OCI-LY1 (cell line): ENCODE measurements around the gene UFD1.

Experiments
- H2AFZ ChIP-seq: fragments of 200-600 bp; sonication (generic), shearing (Covaris generic); 2 replicates; pipeline ENCODE4 v1.6.0; 2014; ENCODE audit warnings: antibody characterized with exemption, mild to moderate bottlenecking, low read length
- H3F3A ChIP-seq: fragments of 200-600 bp; sonication (generic), shearing (Covaris generic); 2 replicates; pipeline ENCODE4 v1.6.0; 2014; ENCODE audit warnings: mild to moderate bottlenecking, antibody characterized with exemption, low read length, moderate library complexity; ENCODE audit not compliant: insufficient read depth
- H3K27ac ChIP-seq: fragments of 200-600 bp; sonication (generic); 2 replicates; pipeline ENCODE4 v1.5.1; 2014; ENCODE audit warnings: low read length, mixed run types, mild to moderate bottlenecking, low read depth; ENCODE audit not compliant: poor library complexity, severe bottlenecking
- H3K27me3 ChIP-seq: fragments of 200-600 bp; sonication (generic); 2 replicates; pipeline ENCODE4 v1.6.0; 2014; ENCODE audit warnings: antibody characterized with exemption, mild to moderate bottlenecking, low read length, moderate library complexity; ENCODE audit not compliant: insufficient read depth
- H3K36me3 ChIP-seq: fragments of 200-600 bp; sonication (generic); 2 replicates; pipeline ENCODE4 v1.6.1; 2014; ENCODE audit warnings: mild to moderate bottlenecking, antibody characterized with exemption, low read length, moderate library complexity, mixed read lengths; ENCODE audit not compliant: insufficient read depth
- H3K4me1 ChIP-seq: fragments of 200-600 bp; sonication (generic); 2 replicates; pipeline ENCODE4 v1.5.1; 2014; ENCODE audit warnings: mild to moderate bottlenecking, low read length, moderate library complexity; ENCODE audit not compliant: insufficient read depth, severe bottlenecking
- H3K4me2 ChIP-seq: fragments of 200-600 bp; sonication (generic), shearing (Covaris generic); 2 replicates; pipeline ENCODE4 v1.6.1; 2014; ENCODE audit warnings: low read length
- H3K4me3 ChIP-seq: fragments of 200-600 bp; sonication (generic); 2 replicates; pipeline ENCODE4 v1.5.1; 2014; ENCODE audit warnings: low read length, low read depth, mild to moderate bottlenecking, mixed read lengths; ENCODE audit not compliant: poor library complexity, severe bottlenecking
- H3K79me2 ChIP-seq: fragments of 200-600 bp; shearing (Covaris generic); 2 replicates; pipeline ENCODE4 v1.6.1; 2016; ENCODE audit warnings: mixed run types, low read length, mixed read lengths; ENCODE audit not compliant: insufficient read depth
- H3K9ac ChIP-seq: fragments of 200-600 bp; sonication (generic), shearing (Covaris generic); 2 replicates; pipeline ENCODE4 v1.6.1; 2014; ENCODE audit warnings: mild to moderate bottlenecking, low read length, mixed read lengths
- H3K9me2 ChIP-seq: fragments of 200-600 bp; sonication (generic), shearing (Covaris generic); 2 replicates; pipeline ENCODE4 v1.6.1; 2014; ENCODE audit warnings: low read depth, mild to moderate bottlenecking, low read length, mixed read lengths
- H3K9me3 ChIP-seq: fragments of 200-600 bp; shearing (Covaris generic); 2 replicates; pipeline ENCODE4 v1.6.1; 2014; ENCODE audit warnings: low read length, mixed read lengths
- H4K20me1 ChIP-seq: fragments of 200-600 bp; sonication (generic), shearing (Covaris generic); 2 replicates; pipeline ENCODE4 v1.6.0; 2016; ENCODE audit warnings: mild to moderate bottlenecking, low read length; ENCODE audit not compliant: insufficient read depth
- CTCF ChIP-seq: fragments of 200-600 bp; sonication (generic), shearing (Covaris generic); IDR thresholded peaks from 2 replicates; pipeline ENCODE4 v1.5.1; 2017; ENCODE audit warnings: mild to moderate bottlenecking, antibody characterized with exemption, low read length, moderate library complexity, mixed read lengths
- EZH2 ChIP-seq: fragments of 200-600 bp; sonication (generic), shearing (Covaris generic); IDR thresholded peaks from 2 replicates; pipeline ENCODE4 v1.8.0; 2017; ENCODE audit warnings: borderline replicate concordance, mixed run types, mild to moderate bottlenecking, antibody characterized with exemption, low read length, moderate library complexity, mixed read lengths

UFD1 gene

DNA sequence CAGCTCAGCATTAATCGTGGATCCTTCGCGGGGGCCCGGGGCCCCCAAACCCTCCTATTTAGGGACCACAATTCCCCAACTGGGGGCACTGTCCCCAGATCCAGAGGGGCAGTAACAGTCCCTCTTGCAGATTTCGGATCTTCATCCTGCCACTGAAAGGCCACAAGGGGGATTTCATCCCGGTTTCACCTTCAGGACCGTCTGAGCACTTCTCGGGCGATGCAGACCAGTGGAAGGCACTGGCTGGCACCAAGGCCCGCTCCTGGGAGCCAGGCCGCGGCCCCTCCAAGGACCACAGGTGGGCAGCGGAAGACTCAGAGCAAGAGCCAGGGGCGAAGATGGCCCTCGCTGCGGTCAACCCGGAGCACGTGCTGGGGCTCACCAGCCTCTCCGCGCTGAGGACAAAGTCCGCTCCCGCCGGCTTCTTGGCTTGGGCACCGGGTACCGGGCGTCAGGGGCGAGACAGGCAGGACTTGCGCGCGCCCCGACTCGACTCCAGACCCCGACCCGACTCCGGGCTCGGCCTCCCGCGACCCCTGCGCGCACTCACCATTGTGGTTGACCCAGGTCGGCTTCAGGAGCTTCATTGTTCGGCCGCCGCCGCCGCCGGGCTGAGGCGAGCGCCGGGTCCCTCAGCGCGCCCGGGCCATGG, 48.0 kb downstream of the UFD1 start:
- no peak for TF ChIP-seq EZH2
- TF ChIP-seq CTCF, result peak; percentile 20; the same call in 1 of the 2 replicates
- H3K36me3 ChIP-seq, result peaks cover 27% of the 10 kb centered on the region
- H3K27ac ChIP-seq, result peak overlapping the region; percentile 63
- H3K4me2 ChIP-seq, result peak overlapping the region; percentile 86
- H2AFZ ChIP-seq, result no peak overlapping the region
- peaks cover 51% of the 10 kb centered on the region for H3K79me2 ChIP-seq
- H3K9me3 ChIP-seq, result no peaks in the 10 kb centered on the region
- H3K9ac ChIP-seq, result peak overlapping the region; percentile 90
- H3K27me3 ChIP-seq, result no peaks in the 10 kb centered on the region
- H3K4me1 ChIP-seq, result peaks cover 42% of the 10 kb centered on the region
- H3K4me3 ChIP-seq, result peak overlapping the region; percentile 93
- no peaks in the 10 kb centered on the region for H4K20me1 ChIP-seq
- no peaks in the 10 kb centered on the region for H3F3A ChIP-seq
- no peaks in the 10 kb centered on the region for H3K9me2 ChIP-seq

GRCh38 chr22:19429950-19430889, 48.8 kb downstream of the UFD1 start:
- peak overlapping the region; percentile 93 for H3K4me3 ChIP-seq
- no peaks in the 10 kb centered on the region for H4K20me1 ChIP-seq
- H3F3A ChIP-seq, result no peaks in the 10 kb centered on the region
- peaks cover 42% of the 10 kb centered on the region for H3K4me1 ChIP-seq
- TF ChIP-seq EZH2 (no peak), CTCF (no peak)
- no peaks in the 10 kb centered on the region for H3K27me3 ChIP-seq
- H3K79me2 ChIP-seq, result peaks cover 59% of the 10 kb centered on the region
- H3K4me2 ChIP-seq, result peak overlapping the region; percentile 86
- peaks cover 23% of the 10 kb centered on the region for H3K36me3 ChIP-seq
- peak overlapping the region; percentile 63 for H3K27ac ChIP-seq
- H3K9me2 ChIP-seq, result no peaks in the 10 kb centered on the region
- H3K9ac ChIP-seq, result peak overlapping the region; percentile 90
- H3K9me3 ChIP-seq, result no peaks in the 10 kb centered on the region
- no peak overlapping the region for H2AFZ ChIP-seq

- Histone ChIP-seq H3K9me3 (no peaks in the 10 kb centered on the region), H3K9ac (no peak overlapping the region), H3K27me3 (no peaks in the 10 kb centered on the region), H2AFZ (no peak overlapping the region), H3K4me2 (no peak overlapping the region), H3F3A (no peaks in the 10 kb centered on the region; the same call in 1 of the 2 replicates), H4K20me1 (no peaks in the 10 kb centered on the region), H3K4me3 (no peak overlapping the region), H3K9me2 (no peaks in the 10 kb centered on the region), H3K36me3 (peaks cover 18% of the 10 kb centered on the region; the same call in 1 of the 2 replicates), H3K27ac (no peak overlapping the region), H3K79me2 (peaks cover 97% of the 10 kb centered on the region), H3K4me1 (peaks cover 43% of the 10 kb centered on the region)
- TF ChIP-seq CTCF (no peak), EZH2 (no peak)
Observed at GRCh38 chr22:19424186-19424500, 54.9 kb downstream of the UFD1 start.
